Lower lobe of right lung (tissue), 2 donors: ENCODE results near the gene HDHD3. TPM values are rescaled to one million over a fixed set of nuclear protein-coding genes. Genes with fewer than 3 reads are reported as not detected.

Experiments
- ATAC-seq, 2 donors: fragments of 200-7000 bp; cut with Tn5 transposase; one replicate each; pipeline ENCODE4 v1.9.1; 2020 to 2022; ENCODE audit warnings: mild to moderate bottlenecking in 2 of 2, moderate library complexity in 2 of 2
- DNase-seq: peaks from one replicate; pipeline ENCODE4 v3.0.0-alpha.2; 2020
- H3K27ac ChIP-seq: fragments of 200-600 bp; one replicate; pipeline ENCODE4 v1.8.0; 2022
- H3K27me3 ChIP-seq: fragments of 200-600 bp; one replicate; pipeline ENCODE4 v1.8.0; 2022; ENCODE audit warnings: low read depth
- H3K36me3 ChIP-seq: fragments of 200-600 bp; one replicate; pipeline ENCODE4 v1.8.0; 2022; ENCODE audit warnings: mild to moderate bottlenecking
- H3K4me1 ChIP-seq: fragments of 200-600 bp; one replicate; pipeline ENCODE4 v1.8.0; 2022
- H3K4me3 ChIP-seq: fragments of 200-600 bp; one replicate; pipeline ENCODE4 v1.8.0; 2022; ENCODE audit warnings: mild to moderate bottlenecking
- H3K9me3 ChIP-seq: fragments of 200-600 bp; one replicate; pipeline ENCODE4 v1.8.0; 2022
- intact Hi-C: fragments of 100-400 bp; cut with DNase I; formaldehyde crosslinking; loops from one replicate; pipeline ENCODE4 v1.11.0; 2022
- total RNA-seq: library from RNA; stranded (reverse); fragmentation: NEBNext Ultra II Directional; extraction: Animal tissue kit (Norgen Biotek cat#: 25700); gene quantifications from one replicate; pipeline ENCODE4 v1.2.1, GENCODE V29; 2021
- TF ChIP-seq, protein P1 (sequence below): fragments of 200-600 bp; IDR thresholded peaks from one replicate; pipeline ENCODE4 v1.8.0; 2022; ENCODE audit warnings: antibody characterized with exemption, mild to moderate bottlenecking
- donor health status: DM: no; HTN: yes; CAD: no; lungs with severe emphysema.

HDHD3 gene
- total RNA-seq, 1 donor from 2014 or later: 9.3 TPM

DNA sequence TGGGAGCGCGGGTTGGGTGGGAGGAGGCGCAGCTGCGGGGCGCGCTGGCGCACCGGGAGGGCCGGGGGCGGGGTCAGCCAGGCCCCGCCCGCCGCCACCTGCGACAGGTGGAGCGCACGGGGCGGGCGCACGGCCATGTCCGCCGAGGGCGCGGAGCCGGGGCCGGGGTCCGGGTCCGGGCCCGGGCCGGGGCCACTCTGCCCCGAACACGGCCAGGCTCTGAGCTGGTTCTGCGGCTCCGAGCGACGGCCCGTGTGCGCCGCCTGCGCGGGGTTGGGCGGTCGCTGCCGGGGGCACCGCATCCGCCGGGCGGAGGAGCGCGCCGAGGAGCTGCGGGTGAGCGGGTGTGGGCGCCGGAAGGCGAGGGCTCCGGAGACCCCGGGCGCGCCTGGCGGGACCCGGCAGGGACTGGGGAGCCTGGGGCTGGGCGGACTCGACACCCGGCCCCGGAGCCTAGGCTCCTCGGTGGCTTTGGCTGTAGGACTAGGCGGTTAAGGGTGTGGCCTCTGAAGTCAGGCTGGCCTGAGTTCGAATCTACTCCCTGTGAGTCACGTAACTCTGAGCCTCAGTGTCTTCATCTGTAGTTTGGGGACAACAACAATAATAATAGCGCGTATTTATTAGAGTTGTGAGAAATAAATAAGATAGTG lies 27.2 kb downstream of the HDHD3 start, which contains the start of gene BSPRY:
BSPRY (plus strand) TSS at position 97 of the 650 bp plus-strand sequence; CDS start at position 136, 39 bp downstream.
- TF ChIP-seq, protein P1, sequence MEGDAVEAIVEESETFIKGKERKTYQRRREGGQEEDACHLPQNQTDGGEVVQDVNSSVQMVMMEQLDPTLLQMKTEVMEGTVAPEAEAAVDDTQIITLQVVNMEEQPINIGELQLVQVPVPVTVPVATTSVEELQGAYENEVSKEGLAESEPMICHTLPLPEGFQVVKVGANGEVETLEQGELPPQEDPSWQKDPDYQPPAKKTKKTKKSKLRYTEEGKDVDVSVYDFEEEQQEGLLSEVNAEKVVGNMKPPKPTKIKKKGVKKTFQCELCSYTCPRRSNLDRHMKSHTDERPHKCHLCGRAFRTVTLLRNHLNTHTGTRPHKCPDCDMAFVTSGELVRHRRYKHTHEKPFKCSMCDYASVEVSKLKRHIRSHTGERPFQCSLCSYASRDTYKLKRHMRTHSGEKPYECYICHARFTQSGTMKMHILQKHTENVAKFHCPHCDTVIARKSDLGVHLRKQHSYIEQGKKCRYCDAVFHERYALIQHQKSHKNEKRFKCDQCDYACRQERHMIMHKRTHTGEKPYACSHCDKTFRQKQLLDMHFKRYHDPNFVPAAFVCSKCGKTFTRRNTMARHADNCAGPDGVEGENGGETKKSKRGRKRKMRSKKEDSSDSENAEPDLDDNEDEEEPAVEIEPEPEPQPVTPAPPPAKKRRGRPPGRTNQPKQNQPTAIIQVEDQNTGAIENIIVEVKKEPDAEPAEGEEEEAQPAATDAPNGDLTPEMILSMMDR: no peak
- DNase-seq (peak; percentile 53), ATAC-seq (peak; percentile 87 to 95)
- Histone ChIP-seq H3K27me3 (peaks cover 19% of the 10 kb centered on the region), H3K4me3 (peak within 1 kb of the TSS; percentile 66), H3K9me3 (no peaks in the 10 kb centered on the region), H3K4me1 (peaks cover 13% of the 10 kb centered on the region), H3K36me3 (no peaks in the 10 kb centered on the region), H3K27ac (no peak within 1 kb of the TSS)
- intact Hi-C loops: no loop called here

DNA sequence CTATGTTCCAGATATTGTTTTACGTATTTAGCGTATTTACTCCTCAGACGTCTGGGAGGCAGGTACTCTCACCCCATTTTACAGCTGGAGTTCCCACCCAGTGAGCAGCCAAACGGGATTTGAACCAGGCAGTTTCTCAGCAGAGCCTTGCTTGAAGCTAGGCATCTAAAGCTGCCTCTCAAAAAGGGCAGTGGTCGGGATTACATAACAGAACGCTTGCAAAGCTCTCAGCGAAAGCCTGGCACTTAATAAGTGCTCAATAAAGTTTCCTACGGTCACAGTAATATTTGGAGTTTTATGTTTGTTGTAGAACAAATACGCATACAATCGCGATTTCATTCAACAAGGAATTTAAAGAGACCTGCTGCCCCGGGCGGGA lies 27.7 kb downstream of the HDHD3 start:
- Histone ChIP-seq H3K9me3 (no peaks in the 10 kb centered on the region), H3K27me3 (peaks cover 19% of the 10 kb centered on the region), H3K4me3 (peak overlapping the region; percentile 66), H3K36me3 (no peaks in the 10 kb centered on the region), H3K27ac (no peak overlapping the region), H3K4me1 (peaks cover 15% of the 10 kb centered on the region)
- intact Hi-C loops: no loop called here
- TF ChIP-seq, protein P1: no peak
- ATAC-seq (peak in 1 of 2 donors; percentile 16), DNase-seq (no peak)

DNA sequence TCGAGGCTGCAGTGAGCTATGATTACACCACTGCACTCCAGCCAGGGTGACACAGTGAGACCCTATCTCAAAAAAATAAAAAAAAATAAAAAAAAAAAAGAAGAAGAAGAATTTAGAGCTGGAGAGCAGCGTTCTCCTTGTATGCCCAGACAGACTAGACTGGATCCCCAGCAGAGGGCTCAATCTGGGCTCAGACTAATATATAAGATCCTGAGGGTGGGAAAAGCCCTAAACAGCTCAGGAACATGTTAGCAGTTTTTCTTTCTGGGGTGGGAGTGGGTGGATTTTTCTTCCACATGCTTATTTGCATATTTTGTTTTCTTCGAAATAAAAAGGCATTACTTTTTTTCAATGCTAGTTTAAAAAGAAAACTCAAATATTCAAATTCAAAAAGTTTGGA lies 28.3 kb downstream of the HDHD3 start:
- ATAC-seq (no peak), DNase-seq (no peak)
- TF ChIP-seq, protein P1: no peak
- Histone ChIP-seq H3K27ac (no peak overlapping the region), H3K9me3 (no peaks in the 10 kb centered on the region), H3K27me3 (peaks cover 19% of the 10 kb centered on the region), H3K4me1 (peaks cover 20% of the 10 kb centered on the region), H3K36me3 (no peaks in the 10 kb centered on the region), H3K4me3 (no peak overlapping the region)
- intact Hi-C loops: no loop called here

DNA sequence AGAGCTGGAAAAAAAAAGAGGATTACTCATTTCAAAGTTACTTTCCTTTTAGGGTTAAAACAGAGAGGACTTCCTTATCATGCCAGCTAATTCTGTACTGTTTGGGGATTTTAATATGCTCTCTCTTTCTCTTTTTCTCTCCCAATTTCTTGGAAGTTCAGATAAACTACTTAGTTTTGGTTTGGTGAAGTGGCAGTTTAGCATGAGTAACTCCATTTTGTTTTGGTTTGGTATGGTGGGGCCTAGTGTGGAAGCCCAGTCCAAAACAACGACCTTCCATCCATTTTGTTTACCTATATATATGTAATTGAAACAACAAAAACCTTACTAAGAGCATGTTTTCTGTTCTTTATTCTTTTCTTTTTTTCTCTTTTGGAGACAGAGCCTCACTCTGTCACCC lies 31.1 kb downstream of the HDHD3 start:
- no peak overlapping the region for H3K27ac ChIP-seq
- DNase-seq (no peak), ATAC-seq (no peak)
- no peak overlapping the region for H3K4me3 ChIP-seq
- no peaks in the 10 kb centered on the region for H3K36me3 ChIP-seq
- H3K9me3 ChIP-seq: no peaks in the 10 kb centered on the region
- intact Hi-C loops: no loop called here
- TF ChIP-seq, protein P1: no peak
- H3K27me3 ChIP-seq: peaks cover 8% of the 10 kb centered on the region
- peaks cover 20% of the 10 kb centered on the region for H3K4me1 ChIP-seq

DNA sequence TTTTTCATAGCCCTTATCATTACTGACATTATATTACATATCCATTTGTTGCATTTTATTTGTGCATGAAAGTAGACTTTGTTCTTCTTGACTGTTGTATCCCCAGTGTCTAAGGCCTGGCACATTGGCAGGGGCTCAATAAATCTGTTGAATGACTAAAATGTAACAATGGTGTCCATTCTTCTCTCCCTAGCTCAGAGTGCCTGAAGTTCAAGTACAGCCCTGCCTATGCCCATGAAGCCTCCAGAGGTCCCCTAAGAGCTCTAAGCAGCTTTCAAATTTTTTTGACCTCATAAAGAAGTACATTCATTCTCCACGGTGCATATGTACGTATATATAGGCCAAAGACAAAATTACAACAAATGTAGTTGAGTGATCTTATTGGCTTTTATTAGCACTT lies 31.6 kb downstream of the HDHD3 start:
- ATAC-seq (no peak), DNase-seq (no peak)
- Histone ChIP-seq H3K27ac (no peak overlapping the region), H3K4me1 (peaks cover 20% of the 10 kb centered on the region), H3K36me3 (no peaks in the 10 kb centered on the region), H3K4me3 (no peak overlapping the region), H3K27me3 (peaks cover 3% of the 10 kb centered on the region), H3K9me3 (no peaks in the 10 kb centered on the region)
- intact Hi-C loops: no loop called here
- TF ChIP-seq, protein P1: no peak
